ENCODE results near the gene ACBD4. TPM values are rescaled to one million over a fixed set of nuclear protein-coding genes. Genes with fewer than 3 reads are reported as not detected.
A peak's percentile ranks its signal among the peaks of the same experiment; 100 is the strongest.

The ACBD4 gene
- total RNA-seq, 1 donor from 2014 or later, result 26.4 TPM

DNA sequence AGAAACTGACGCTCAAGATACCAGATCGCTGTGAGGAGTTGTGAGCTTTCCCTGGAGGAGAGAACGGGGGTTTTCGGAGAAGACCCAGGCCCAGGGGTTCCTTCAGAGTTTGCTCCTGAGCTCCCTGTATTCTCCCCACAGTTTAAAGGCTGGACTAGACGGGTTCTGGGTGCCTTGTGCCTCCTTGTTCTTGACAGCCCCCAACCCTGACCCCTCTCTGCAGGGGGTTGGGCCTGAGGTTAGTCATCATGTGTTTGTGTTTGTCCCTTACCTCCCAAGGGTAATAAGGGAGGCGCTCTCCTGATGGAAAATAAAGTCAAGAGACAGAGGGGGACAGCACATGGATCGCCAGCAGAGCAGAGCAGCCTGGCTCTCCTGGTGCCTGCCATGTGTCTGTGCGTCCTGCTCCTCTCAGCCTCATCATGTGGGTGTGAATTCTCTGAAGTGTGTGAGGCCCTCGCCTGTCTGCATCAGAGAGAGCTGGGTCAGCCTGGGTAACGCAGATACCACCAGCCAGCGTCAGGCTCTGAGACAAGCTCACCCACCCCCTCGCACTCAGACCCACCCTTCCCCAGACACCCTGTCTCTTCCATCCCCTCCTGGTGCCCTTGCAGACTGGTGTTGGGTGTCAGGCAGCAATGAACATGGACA lies 34.9 kb downstream of the ACBD4 start:
- intact Hi-C loops (cut with DNase I), result no loop called here
- peak; percentile 13 for ATAC-seq

GRCh38 chr17:45170931-45171337 lies 35.4 kb downstream of the ACBD4 start:
- ATAC-seq (peak; percentile 87), DNase-seq (ENCODE audit: low spot score) (peak; percentile 76)
- intact Hi-C loops (cut with DNase I), result no loop called here

More for the DNA sequence above, 34.9 kb downstream of the ACBD4 start:
- no peak for DNase-seq (ENCODE audit: low spot score)

GRCh38 chr17:45171338-45172231 lies 36.1 kb downstream of the ACBD4 start:
- peak; percentile 80 for DNase-seq (ENCODE audit: low spot score)
- intact Hi-C loops (cut with DNase I), result no loop called here

GRCh38 chr17:45172232-45172540 lies 36.7 kb downstream of the ACBD4 start:
- ATAC-seq (no peak), DNase-seq (ENCODE audit: low spot score) (no peak)
- intact Hi-C loops (cut with DNase I), result no loop called here

More at GRCh38 chr17:45171338-45172231, 36.1 kb downstream of the ACBD4 start:
- ATAC-seq, result peak; percentile 52

DNA sequence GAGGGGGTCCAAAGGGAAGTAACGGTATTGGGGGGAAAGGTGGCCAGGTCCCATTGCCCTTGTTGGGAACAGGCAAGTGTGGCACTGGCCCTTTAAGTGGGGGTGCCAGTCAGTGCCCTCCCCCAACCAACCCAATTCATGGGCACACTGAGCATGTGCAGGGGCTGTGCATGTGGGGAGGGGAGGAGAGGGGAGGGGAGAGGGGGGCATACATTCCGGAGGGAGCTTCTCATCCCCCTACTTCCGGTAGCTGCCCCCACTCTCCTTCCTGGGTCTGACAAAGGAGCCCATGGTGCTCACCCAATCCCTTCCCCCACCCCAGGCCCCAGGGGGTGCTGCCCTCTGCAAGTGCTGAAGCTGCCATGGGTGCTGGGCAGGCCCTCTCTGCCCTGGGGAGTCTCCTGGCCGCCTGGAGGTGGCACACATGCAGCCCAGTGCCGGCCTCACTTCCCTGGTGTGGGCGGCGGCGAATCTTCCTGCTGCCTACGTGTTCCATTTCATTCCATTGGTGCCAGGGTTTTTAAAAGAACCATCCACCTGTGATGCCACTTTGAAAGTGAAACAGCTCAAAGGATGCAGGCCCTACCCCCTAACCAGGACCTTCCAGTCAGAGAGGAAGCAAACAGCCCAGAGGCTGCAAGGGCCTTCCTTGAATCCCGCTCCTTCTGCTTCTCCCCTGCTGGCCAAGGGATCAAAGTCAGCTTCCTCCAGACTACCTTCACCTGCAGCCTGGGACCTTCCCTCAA lies 37.2 kb downstream of the ACBD4 start:
- intact Hi-C loops (cut with DNase I), result no loop called here
- ATAC-seq, result peak; percentile 67
- DNase-seq (ENCODE audit: low spot score), result peak; percentile 82

DNA sequence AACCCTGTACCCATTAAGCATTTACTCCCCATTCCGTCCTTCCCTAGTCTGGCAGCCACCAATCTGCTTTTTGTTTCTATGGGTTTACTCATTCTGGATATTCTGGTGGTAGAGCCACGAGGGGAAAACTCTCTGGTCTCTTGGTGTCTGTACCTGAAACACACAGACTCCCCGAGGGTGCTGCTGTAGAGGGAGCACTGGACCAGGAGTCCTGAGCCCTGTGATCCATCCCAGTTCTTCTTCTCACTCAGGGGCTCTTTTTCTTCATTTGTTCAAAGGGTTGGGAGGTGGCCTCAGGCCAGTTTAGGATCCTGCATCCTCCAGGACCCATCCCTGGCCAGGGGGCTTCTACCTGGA lies 40.2 kb downstream of the ACBD4 start:
- intact Hi-C loops (cut with DNase I), result no loop called here
- DNase-seq (ENCODE audit: low spot score), result no peak
- no peak for ATAC-seq

DNA sequence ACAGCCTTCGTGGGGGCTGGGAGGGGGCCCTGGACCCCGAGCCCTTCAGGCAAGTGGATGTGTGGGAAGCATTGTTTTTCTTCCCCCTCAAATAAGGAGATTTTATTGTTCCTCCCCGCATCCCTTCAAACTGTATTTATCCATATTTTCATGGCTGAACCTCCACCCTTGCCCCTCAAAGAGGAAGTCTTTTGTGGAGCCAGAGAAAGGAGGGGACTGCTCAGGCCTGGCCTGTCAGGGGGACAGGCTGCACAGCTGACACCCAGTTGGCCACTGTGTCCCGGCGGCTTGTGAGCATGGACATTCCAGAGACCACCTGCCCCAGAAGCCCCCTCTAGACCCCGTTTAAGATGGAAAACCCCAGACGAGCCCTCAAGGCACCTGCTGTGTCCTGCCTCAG lies 42.1 kb downstream of the ACBD4 start:
- intact Hi-C loops (cut with DNase I), result no loop called here
- no peak for DNase-seq (ENCODE audit: low spot score)
- ATAC-seq, result no peak

DNA sequence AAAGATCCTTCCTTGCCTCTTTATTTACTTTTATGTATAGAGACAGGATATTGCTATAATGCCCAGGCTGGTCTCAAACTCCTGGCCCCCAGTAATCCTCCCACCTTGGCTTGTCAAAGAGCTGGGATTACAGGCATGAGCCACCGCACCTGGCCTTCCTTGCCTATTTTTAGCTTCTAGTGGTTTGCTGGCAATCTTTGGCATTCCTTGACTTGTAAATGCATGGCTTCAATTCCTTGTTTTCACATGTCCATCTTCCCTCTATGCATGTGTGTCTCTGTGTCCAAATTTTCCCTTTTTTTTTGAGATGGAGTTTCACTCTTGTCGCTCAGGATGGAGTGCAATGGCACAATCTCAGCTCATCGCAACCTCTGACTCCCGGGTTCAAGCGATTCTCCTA lies 48.7 kb downstream of the ACBD4 start:
- intact Hi-C loops (cut with DNase I), result no loop called here
- no peak for ATAC-seq
- no peak for DNase-seq (ENCODE audit: low spot score)

- ATAC-seq, result no peak
- no peak for DNase-seq (ENCODE audit: low spot score)
- intact Hi-C loops (cut with DNase I), result no loop called here
Observed at GRCh38 chr17:45186801-45187354, 51.4 kb downstream of the ACBD4 start.

GRCh38 chr17:45189009-45189408 lies 53.5 kb downstream of the ACBD4 start:
- intact Hi-C loops (cut with DNase I), result no loop called here
- no peak for ATAC-seq

DNA sequence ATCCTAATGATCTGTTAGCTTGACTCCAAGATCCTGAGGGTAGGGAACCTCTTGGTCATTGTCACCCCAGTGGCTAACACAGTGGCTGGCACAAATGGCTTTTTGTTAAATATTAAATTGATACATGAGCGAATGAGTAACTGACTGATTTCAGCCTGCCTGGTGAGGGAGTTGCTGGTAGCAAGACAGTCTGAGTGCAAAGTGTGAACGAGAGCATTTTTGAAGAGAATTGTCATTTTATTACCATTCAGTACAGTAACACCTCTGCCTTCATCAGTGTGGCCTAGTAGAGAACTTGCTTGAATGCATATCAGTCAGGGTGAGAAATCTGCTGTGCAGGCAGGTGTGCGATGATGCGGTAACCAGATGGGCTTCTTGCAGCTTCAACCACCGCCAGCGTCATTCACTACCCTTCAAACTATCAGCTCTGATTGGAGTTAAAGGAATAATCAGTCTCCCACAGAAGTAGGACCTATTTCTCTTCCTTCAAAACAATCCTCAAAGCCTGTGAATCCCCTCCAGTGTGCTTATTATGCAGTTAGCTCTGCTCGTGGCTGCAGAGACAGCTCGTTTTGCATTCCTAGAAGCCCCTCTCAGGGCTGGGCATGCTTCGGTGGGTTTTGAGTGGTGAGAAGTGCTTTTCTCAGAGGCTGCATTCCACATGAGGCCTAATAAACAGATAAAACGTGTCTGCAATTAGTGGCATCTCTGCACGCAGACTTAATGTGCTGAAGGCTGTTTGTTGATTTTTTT lies 55.2 kb downstream of the ACBD4 start:
- intact Hi-C loops (cut with DNase I), result no loop called here
- DNase-seq (ENCODE audit: low spot score) (no peak), ATAC-seq (no peak)

More at GRCh38 chr17:45189009-45189408, 53.5 kb downstream of the ACBD4 start:
- no peak for DNase-seq (ENCODE audit: low spot score)

Small RNA genes lying within 50 kb of the gene (microRNA-seq; reads per million reads assigned to microRNA genes)
- gene MIR6784, result not detected

Other genes with a start within 250 kb of the ACBD4 start
- 75.2 TPM for gene EFTUD2, start 236.2 kb upstream of the ACBD4 start, total RNA-seq
- 9.2 TPM for gene GFAP, start 220.2 kb upstream of the ACBD4 start, total RNA-seq
- 0.40 TPM for gene KIF18B, start 187.9 kb upstream of the ACBD4 start, total RNA-seq
- gene C1QL1, start 167.4 kb upstream of the ACBD4 start, total RNA-seq, result 6.0 TPM
- 40.9 TPM for gene DCAKD, start 84.1 kb upstream of the ACBD4 start, total RNA-seq
- gene NMT1, start 74.4 kb upstream of the ACBD4 start, total RNA-seq, result 98.4 TPM
- gene PLCD3, start 3.2 kb upstream of the ACBD4 start, total RNA-seq, result 79.4 TPM
- 39.1 TPM for gene HEXIM1, start 12.8 kb downstream of the ACBD4 start, total RNA-seq
- 6.8 TPM for gene HEXIM2, start 26.2 kb downstream of the ACBD4 start, total RNA-seq
- gene FMNL1, start 86.2 kb downstream of the ACBD4 start, total RNA-seq, result 39.6 TPM
- gene SPATA32, start 126.4 kb downstream of the ACBD4 start, total RNA-seq, result not detected
- 19.1 TPM for gene MAP3K14, start 181.3 kb downstream of the ACBD4 start, total RNA-seq